Fibroblast of the conjunctiva (primary cell): ENCODE data around the gene NBPF15.
"Not testable (repeated sequence)": the region's sequence is repeated elsewhere in the genome, so short reads cannot be mapped to it uniquely, and the experiment has no call there.

Source experiments
- DNase-seq: peaks from one replicate; pipeline ENCODE4 v3.0.0-alpha.2; 2010; ENCODE audit warnings: low read depth

NBPF15 gene, protein sequence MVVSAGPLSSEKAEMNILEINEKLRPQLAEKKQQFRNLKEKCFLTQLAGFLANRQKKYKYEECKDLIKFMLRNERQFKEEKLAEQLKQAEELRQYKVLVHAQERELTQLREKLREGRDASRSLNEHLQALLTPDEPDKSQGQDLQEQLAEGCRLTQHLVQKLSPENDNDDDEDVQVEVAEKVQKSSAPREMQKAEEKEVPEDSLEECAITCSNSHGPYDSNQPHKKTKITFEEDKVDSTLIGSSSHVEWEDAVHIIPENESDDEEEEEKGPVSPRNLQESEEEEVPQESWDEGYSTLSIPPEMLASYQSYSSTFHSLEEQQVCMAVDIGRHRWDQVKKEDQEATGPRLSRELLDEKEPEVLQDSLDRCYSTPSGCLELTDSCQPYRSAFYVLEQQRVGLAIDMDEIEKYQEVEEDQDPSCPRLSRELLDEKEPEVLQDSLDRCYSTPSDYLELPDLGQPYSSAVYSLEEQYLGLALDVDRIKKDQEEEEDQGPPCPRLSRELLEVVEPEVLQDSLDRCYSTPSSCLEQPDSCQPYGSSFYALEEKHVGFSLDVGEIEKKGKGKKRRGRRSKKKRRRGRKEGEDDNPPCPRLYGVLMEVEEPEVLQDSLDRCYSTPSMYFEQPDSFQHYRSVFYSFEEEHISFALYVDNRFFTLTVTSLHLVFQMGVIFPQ

DNA sequence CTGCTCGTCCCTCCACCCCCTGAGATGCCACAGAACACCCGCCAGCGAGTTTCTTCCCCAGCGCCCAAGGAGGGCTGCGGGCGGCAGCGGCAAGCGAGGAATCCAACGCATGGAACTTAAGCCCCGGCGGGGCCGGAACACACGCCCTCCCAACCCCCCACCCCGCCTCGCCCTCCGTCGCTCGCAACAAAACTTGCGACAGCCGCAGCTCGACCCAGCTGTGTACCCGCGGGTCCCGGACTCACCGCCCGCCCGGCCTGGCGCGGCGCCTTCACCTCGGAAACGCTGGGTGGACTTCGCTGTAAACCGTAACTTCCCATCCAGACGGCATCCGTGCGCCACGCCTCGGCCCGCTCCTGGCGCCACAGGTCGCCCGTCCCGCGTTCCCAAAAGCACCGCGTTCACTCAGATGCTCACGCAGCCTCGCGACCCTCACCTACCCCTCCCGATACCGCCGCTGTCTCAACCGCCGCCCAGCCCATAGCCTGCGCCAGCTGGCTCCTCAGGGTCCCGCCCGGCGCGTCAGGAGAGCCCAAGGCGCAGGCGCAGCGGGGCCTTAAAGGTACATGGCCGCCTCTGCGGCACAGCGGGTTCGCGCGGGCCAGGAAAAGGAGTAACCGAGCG lies at the start of gene NBPF15:
Gene NBPF15 (minus strand): TSS at position 534 of the 624 bp plus-strand sequence. CDS start 21,666 bp downstream, outside the sequence.
- peak; percentile 5 for DNase-seq

DNA sequence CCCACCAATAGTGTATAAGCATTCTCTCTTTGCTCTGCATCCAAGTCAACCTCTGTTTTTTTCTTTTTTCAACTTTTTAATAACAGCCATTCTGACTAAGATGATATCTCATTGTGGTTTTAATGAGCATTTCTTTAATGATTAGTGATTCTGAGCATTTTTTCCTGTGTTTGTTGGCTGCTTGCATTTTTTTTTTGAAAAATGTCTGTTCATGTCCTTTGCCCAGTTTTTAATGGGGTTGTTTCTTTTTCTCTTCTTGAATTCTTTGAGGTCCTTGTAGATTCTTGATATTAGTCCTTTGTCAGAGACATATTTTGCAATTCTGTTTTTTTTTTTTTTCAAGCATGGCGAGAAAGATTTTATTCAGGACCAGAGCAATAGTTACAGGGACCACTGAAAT lies 35.0 kb upstream of the NBPF15 start:
- not testable (repeated sequence) for DNase-seq

DNA sequence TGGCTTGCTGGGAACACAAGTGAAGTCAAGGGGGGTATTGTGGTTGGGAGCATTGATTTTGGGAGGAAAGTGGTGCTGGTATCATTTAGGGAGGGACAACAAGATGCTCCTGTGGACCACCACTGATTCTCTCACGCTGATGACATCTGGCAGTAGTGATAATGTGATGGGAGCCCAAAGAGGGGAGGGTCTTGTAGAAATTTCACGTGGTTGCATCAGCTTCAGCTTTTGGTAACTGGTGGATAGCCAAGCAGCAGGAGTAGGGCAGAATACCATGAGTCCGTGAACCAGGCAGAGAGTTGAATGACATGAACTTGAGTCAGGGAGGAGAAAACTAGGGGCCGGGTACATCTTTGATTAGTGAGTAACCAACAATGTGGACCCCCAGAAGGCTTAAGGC lies 32.7 kb upstream of the NBPF15 start:
- DNase-seq: peak; percentile 1

DNA sequence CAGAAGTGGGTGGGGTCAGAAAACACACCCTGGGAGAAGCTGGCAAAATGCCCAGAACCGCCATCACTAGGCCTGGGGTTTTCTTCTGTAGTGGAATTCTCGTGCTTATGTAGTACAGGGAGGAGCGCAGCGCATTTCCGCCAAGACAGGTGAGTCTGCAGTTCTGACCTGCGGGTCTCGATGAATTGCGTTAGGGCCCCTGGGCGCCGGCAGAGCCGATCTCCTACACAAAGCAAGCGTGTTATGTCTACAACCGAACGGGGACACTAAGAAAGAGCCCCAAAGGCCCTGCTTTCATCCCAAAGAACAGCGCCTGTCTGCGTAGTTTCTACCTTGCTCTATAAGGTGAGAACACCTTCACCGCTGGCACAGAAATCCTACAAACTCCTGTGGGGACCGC lies 28.9 kb upstream of the NBPF15 start:
- not testable (repeated sequence) for DNase-seq

DNA sequence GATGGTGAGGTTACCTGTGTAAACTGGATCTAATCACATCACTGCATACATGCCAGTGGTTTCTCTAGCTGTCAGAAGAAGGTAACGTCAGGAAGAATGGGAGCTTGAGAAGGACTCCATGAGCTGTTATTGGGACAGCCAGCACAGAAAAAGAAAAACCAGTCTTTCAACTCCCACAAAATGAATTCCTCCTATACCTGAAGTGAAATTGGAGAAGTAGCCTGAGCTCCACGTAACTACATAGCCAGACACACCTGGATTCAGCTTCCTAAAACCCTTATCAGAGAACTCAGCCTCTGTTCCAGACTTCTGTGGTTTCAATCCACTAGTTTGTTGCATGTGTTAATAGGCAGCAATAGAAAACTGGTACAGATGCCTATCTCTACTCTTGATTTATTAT lies 25.5 kb upstream of the NBPF15 start:
- not testable (repeated sequence) for DNase-seq

DNA sequence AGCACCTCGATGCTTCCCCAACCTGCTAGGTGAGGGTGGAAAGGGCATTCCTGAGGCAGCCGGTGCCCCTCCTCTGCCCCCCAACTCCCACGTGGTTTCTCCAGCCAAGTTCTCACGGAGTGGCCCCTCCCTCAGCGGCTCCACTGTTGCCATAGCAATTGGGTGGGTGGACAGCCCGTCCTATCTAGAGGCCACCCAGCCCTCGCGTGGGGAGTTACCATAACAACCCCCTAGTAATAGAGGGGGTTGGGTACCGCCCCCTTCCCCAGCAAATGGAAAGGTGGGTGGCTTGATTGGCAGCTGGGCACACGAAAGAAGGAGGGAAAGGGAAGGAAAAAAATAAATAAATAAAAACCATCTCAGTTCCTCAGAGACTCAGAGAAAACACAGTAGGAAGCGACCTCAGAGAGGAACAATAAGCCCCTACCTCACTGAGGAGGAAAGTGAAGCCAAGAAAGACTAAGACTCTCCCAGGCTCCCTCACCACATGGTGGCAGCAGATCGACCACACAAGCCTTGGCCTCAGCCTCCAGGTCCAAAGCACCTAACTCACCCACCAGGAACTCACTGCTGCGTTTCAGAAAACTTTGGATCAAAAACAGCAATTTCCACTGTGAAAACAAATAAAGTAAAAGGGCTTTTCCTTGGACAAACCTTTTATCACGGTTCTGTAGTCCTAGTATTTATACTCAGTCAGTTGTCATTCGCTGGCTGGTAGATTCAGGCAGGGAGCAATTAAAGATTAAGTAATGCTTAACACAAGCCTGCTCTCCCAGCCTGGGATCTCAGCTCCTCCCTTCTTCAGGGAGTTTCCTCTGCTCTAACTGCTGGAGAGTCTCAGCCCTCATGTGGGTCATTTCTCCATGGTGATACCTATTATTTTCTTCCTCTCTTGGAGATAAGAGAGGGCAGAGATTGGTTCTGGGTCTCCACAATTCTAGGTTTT lies 23.9 kb upstream of the NBPF15 start:
- not testable (repeated sequence) for DNase-seq

DNA sequence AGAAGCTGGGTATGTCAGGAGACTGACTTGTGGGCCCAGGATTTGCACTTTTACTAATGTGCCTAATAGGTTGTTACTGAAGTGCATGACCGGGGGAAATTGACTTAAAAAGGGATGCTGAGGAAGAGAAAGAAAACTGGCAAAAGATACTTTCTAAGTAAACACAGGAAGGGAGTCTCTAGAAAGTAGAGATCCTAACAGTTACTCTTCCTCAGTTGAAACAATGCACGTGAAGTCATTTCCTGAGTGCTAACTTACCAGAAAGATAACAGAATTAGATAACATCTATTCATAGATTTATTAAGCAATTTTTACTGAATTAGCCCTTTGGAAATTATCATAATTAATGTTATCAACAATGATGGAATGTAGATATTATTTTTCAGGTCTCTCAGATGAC lies 12.4 kb upstream of the NBPF15 start:
- DNase-seq: not testable (repeated sequence)

DNA sequence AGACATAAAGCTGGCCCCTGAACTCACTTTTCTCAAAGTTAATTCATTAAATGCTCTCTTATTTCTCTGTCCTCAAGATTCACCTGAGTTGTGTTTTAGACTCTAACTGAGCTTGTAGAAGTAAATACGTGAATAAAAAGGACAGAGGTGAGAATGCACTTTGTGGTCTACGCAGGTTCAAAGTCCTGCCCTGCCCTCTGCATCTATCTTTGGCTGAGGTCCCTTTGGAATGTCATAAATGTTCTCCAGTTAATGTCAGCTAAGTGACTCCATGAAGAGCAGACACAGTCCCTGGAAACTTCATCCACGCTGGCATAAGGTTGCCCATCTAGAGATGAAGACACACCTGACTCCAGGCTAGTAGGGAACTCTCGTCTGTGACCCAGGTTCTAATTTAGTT lies 10.0 kb upstream of the NBPF15 start:
- not testable (repeated sequence) for DNase-seq

DNA sequence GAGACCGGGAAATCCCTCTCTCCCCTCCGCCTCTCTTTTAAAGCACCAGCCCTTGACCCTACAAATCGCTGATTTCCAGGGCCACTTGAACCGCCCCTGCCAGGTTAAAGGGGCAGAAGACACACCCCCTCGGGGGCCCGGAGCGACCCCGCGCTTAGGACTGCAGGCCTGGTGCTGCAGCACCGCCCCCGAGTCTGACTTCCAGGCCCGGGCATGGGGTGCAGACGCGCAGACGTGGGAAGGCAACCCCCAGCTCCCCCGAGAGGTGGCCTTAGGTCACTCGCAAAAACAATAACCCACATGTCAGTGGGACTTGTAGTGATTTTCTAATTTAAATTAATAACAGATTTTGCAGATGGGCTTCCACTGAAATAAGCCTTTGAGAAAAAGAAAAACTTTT lies 309 bp upstream of the NBPF15 start:
- not testable (repeated sequence) for DNase-seq

DNA sequence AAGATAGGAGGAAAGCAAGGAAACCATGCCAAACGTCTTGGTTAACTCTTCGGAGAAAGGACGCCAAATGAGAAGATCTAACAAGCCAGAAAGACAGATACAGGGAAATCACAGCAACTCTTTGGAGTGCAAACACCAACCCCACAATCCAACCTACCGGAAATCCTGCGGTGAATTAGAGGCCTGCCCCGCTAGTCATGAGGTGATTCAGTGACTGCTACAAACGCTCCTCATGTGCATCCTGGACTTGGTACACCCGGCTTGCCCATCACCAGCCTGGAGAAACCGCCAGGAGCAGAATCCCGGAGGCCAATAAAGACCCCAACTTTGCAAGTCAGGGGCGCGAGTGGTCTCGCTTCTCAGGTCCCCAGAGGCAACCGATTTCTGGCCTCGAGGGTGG lies 783 bp downstream of the NBPF15 start:
- not testable (repeated sequence) for DNase-seq

DNA sequence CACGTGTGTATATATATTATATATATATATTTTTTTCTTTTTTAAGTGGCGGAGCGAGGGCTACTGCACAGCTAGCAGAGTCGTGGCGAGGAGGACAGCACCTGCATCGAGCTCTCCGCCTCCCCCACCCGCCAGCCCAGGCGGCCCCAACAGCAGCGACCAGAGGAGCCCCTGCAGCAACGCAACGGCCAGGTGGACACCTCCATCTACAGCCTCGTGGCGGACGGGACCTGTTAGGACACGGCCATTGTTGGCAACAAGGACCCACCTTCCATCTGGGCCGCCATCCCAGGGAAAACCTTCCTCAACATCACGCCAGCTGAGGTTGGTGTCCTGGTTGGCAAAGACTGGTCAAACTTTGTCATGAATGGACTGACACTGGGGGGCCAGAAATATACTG lies 19.1 kb downstream of the NBPF15 start:
- not testable (repeated sequence) for DNase-seq

DNA sequence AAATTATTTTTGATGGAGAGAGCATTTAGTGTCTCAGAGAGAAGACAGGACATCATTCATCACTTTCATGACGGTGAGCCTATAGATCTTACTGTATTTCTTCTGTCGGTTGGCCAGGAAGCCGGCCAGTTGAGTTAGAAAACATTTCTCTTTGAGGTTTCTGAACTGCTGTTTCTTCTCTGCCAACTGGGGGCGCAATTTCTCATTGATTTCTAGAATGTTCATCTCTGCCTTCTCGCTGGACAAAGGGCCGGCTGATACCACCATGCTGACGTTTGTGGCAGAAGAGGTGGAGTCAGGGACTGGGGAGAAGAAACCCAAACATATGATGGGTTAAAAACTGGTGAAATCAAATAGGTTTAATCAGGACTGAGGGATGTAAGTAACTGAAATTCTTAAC lies 21.7 kb downstream of the NBPF15 start:
- not testable (repeated sequence) for DNase-seq

DNA sequence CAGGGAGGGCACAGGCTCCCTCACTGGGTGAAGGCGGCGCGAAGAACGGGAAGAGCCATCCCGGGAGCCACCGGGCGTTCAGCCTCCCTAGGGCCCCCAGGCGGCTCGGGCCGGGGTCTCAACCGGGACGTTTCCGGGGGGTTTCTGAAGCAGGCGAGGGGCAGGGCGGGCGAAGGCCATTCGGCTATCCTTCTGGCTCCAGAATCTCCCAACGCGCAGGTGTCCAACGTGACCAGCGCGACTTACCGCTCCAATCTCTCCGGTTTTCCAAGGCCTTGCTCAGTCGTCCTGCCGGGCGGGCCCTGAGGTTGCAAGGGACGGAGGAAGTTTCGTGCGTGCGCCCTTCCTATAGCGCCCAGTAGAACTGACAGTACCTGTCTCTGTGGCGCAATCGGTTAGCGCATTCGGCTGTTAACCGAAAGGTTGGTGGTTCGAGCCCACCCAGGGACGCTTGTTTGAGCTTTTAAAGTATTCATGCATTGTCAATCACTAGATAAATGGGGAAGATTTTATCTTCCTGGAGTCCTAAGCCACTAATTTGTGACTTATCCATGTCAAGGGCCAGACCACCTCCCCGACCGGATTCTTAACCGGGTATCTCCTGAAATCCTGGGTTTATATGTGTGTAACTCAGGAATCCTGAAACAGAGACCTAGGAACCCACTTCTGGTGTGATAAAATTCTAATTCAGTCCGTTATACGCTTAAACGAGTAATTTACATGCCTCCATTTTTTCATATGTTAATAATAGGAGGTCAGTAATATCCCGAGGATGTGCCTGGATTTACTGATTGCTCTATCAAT lies 42.4 kb downstream of the NBPF15 start:
- DNase-seq: peak; percentile 60

DNA sequence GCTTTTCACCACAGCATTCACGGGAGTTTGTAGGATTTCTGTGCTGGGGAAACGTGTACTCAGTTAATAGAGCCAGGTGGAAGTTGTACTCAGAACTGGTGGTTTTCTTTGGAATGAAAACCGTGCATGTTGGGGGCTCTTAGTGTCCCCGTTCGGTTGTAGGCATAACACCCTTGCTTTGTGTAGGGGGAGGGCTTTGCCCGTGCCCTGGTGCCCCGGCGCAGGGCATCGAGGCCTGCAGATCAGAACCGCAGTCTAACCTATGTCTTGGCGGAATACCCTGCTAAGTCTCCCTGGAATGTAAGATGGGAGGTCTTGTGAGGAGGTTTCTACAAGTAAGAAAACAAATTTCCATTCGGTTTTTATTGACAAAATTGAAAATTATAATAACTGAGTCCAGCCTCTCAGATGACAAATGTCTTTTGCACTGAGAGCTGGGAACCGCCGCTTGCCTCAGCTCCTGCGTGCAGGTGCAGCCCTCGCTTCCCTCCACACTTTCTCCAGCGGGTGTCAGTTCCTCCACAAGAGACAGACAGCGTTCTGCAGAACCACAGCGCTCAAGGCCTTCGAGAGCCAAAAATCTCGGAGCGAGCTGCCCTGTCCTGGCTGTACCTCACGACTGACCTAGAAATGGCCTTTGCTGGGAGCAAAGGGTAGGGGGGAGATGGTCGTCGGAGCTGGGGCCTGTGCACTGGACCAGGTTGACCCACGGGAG lies 47.9 kb downstream of the NBPF15 start:
- not testable (repeated sequence) for DNase-seq

DNA sequence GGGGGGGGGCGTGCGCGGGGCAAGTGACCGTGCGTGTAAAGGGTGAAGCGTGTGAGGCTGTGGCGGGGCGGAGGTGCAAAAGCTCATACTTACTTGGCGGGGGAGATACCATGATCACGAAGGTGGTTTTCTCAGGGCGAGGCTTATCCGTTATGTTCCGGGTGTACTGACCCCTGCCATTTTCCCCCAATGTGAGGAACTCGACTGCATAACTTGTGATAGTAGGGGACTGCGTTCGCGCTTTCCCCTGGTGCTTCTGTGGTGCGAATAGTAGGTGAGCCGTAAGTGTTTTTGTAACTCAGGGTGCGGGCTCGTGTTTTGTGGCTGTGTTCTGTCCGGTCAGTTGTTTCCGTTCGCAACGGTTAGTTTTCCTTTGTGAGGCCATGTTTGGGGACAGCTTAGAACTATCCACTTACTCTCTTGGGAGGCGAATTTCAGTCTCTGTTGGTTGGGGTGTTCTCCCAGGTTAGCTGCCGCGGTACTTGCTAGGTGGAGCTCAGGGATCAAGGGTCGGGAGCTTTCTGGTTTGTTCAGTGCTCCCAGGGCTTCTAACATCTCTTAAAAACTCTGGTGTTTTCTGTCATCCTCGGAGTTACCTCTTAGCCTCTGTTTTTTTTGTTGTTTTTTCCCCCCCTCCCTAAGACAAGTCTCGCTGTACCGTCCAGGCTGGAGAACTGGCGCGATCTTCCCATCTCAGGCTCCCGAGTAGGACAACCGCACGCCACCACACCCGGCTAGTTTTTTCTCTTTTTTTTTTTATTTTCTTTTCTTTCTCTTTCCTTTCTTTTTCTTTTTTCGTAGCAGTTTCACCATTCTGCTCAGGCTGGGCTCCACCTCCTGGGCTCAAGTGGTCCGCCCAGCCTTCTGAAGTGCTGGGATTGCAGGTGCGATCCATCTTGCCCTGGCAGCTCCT lies 48.7 kb downstream of the NBPF15 start:
- DNase-seq: peak; percentile 98

DNA sequence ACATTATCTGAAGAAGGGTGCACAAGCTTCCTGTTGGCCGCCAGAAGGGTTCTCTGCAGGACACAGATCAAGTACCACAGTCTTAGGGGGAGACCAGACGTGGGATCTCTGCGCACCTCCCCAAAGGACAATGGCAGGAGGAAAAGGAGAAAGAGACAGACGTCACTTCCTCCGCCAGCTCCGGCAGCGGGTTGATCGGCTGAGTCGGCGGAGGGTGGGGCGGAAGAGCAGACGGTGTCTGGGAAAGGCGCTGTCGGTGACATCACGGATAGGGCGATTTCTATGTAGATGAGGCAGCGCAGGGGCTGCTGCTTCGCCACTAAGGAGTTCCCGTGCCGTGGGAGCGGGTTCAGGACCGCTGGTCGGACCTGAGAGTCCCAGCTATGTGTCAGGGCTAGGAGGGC lies 49.4 kb downstream of the NBPF15 start:
- DNase-seq: peak; percentile 79

DNA sequence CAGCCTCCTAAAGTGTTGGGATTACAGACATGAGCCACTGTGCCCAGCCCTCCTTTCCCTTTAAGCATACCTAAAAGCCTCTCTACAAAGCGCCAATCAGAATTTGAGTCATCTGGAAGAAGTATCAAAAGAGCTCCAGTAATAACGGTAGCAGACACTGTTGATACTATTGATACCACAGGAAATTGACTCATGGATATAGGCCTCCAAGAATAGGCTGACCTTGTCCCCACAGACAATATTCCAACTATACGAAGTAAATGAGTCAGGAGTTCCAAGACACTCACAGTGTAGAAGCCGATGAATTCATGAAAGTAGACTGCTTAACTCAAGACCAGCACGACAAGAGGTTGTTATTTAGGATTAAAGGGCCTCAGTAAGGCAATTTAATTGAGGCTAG lies 58.7 kb downstream of the NBPF15 start:
- not testable (repeated sequence) for DNase-seq

DNA sequence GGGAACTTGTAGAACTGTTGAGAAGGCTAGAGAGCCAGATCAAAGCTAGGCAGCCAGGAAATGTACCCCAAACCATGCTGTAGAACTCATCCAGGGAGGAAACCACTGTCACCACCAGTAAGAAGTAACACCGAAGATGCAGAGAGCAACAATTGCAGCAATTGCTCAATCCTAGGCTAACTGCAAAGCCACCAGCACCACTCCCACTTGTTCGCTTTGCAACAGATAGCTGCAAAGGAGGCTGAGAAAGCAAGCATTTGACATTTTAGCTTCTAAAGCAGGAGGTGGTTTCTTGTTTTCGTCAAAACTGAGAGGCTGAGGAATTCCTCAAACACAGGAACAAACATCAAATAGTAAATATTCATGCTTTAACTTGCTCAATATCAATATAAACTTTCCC lies 89.8 kb downstream of the NBPF15 start:
- DNase-seq: not testable (repeated sequence)
